Measurements from ENCODE around the gene LATS1. TPM values are rescaled to one million over a fixed set of nuclear protein-coding genes. Genes with fewer than 3 reads are reported as not detected.

LATS1 gene
- total and polyA plus RNA-seq, 8 donors, result 25.6 to 34.1 (median 32.6) TPM

GRCh38 chr6:149698175-149698574, 19.7 kb downstream of the LATS1 start:
- no peak for ATAC-seq

GRCh38 chr6:149696901-149697300, 21.0 kb downstream of the LATS1 start:
- DNase-seq, result no peak
- H3K27me3 ChIP-seq, result no peaks in the 10 kb centered on the region
- intact Hi-C loops (cut with DNase I), result no loop called here
- peaks cover 0 to 51% of the 10 kb centered on the region in 2 donors for H3K36me3 ChIP-seq
- no peak overlapping the region for H3K4me3 ChIP-seq
- peaks cover 0 to 7% of the 10 kb centered on the region in 2 donors for H3K4me1 ChIP-seq
- H3K9me3 ChIP-seq, result no peaks in the 10 kb centered on the region
- ATAC-seq, result no peak
- no peak overlapping the region for H3K27ac ChIP-seq
- no peak for TF ChIP-seq CTCF (IDR thresholded peaks at IDR 0.05)

More at GRCh38 chr6:149698175-149698574, 19.7 kb downstream of the LATS1 start:
- Histone ChIP-seq H3K4me3 (no peak overlapping the region), H3K4me1 (peaks cover 0 to 13% of the 10 kb centered on the region in 2 donors), H3K27ac (no peak overlapping the region), H3K9me3 (no peaks in the 10 kb centered on the region), H3K27me3 (no peaks in the 10 kb centered on the region), H3K36me3 (peaks cover 0 to 40% of the 10 kb centered on the region in 2 donors)
- intact Hi-C loops (cut with DNase I), result no loop called here
- no peak for TF ChIP-seq CTCF (IDR thresholded peaks at IDR 0.05)
- DNase-seq, result no peak

- Histone ChIP-seq H3K36me3 (peaks cover 0 to 52% of the 10 kb centered on the region in 2 donors), H3K27ac (no peak overlapping the region), H3K4me1 (peaks cover 0 to 2% of the 10 kb centered on the region in 2 donors), H3K9me3 (no peaks in the 10 kb centered on the region), H3K27me3 (no peaks in the 10 kb centered on the region), H3K4me3 (no peak overlapping the region)
- intact Hi-C loops (cut with DNase I), result no loop called here
- ATAC-seq, result no peak
- no peak for TF ChIP-seq CTCF (IDR thresholded peaks at IDR 0.05)
- DNase-seq, result no peak
Observed at GRCh38 chr6:149694921-149695320, 23.0 kb downstream of the LATS1 start.

- TF ChIP-seq CTCF (IDR thresholded peaks at IDR 0.05), result no peak
- no peaks in the 10 kb centered on the region for H3K4me1 ChIP-seq
- ATAC-seq (no peak), DNase-seq (no peak)
- H3K9me3 ChIP-seq, result no peaks in the 10 kb centered on the region
- intact Hi-C loops (cut with DNase I), result no loop called here
- H3K36me3 ChIP-seq, result peaks cover 0 to 76% of the 10 kb centered on the region in 2 donors
- no peak overlapping the region for H3K4me3 ChIP-seq
- H3K27me3 ChIP-seq, result no peaks in the 10 kb centered on the region
- no peak overlapping the region for H3K27ac ChIP-seq
Observed at GRCh38 chr6:149691201-149691600, 26.7 kb downstream of the LATS1 start.

- no peak overlapping the region for H3K4me3 ChIP-seq
- intact Hi-C loops (cut with DNase I), result no loop called here
Observed at GRCh38 chr6:149686230-149686629, 31.7 kb downstream of the LATS1 start.

More at GRCh38 chr6:149686230-149686629, 31.7 kb downstream of the LATS1 start:
- no peaks in the 10 kb centered on the region for H3K27me3 ChIP-seq
- no peaks in the 10 kb centered on the region for H3K9me3 ChIP-seq
- ATAC-seq, result no peak
- H3K27ac ChIP-seq, result no peak overlapping the region
- no peak for TF ChIP-seq CTCF (IDR thresholded peaks at IDR 0.05)
- peaks cover 0 to 74% of the 10 kb centered on the region in 2 donors for H3K36me3 ChIP-seq
- DNase-seq, result no peak
- H3K4me1 ChIP-seq, result no peaks in the 10 kb centered on the region
